Activated T-cell treated with anti-CD3 and anti-CD28 coated beads for 4 hours (primary cell): ENCODE data around the gene SNCB.
"Not testable (repeated sequence)": the region's sequence is repeated elsewhere in the genome, so short reads cannot be mapped to it uniquely, and the experiment has no call there.

Experiments
- DNase-seq: peaks from one replicate; pipeline ENCODE4 v3.0.0-alpha.2; 2020

The SNCB gene

GRCh38 chr5:176621661-176622079, 8.7 kb downstream of the SNCB start:
- DNase-seq, result no peak

GRCh38 chr5:176620333-176620981, 9.9 kb downstream of the SNCB start:
- no peak for DNase-seq

- no peak for DNase-seq
These were observed 10.6 kb downstream of the SNCB start for GRCh38 chr5:176619569-176620332.

- DNase-seq, result peak; percentile 68
These were observed 11.1 kb downstream of the SNCB start for GRCh38 chr5:176619203-176619568.

- DNase-seq, result no peak
These were observed 11.6 kb downstream of the SNCB start for GRCh38 chr5:176618783-176619182.

- DNase-seq, result no peak
These were observed 13.8 kb downstream of the SNCB start for GRCh38 chr5:176616511-176616910.

- no peak for DNase-seq
These were observed 15.4 kb downstream of the SNCB start for GRCh38 chr5:176614805-176615478.

GRCh38 chr5:176612855-176613254, 17.5 kb downstream of the SNCB start:
- DNase-seq, result no peak

- no peak for DNase-seq
These were observed 18.3 kb downstream of the SNCB start for GRCh38 chr5:176612008-176612407.

- DNase-seq, result no peak
These were observed 18.9 kb downstream of the SNCB start for GRCh38 chr5:176611435-176611834.

GRCh38 chr5:176610435-176610773, 19.9 kb downstream of the SNCB start:
- no peak for DNase-seq

- DNase-seq, result peak; percentile 36
These were observed 20.5 kb downstream of the SNCB start, which contains the start of gene GPRIN1 for GRCh38 chr5:176609724-176610434. TSS of gene GPRIN1 (minus strand) at chr5:176610156. CDS start at chr5:176599834, 10,322 bp downstream.

- DNase-seq, result no peak
These were observed 21.2 kb downstream of the SNCB start for GRCh38 chr5:176608937-176609723.

- DNase-seq, result no peak
These were observed 22.1 kb downstream of the SNCB start for GRCh38 chr5:176608142-176608705.

- no peak for DNase-seq
These were observed 23.5 kb downstream of the SNCB start for GRCh38 chr5:176606875-176607274.

- DNase-seq, result no peak
These were observed 24.3 kb downstream of the SNCB start for GRCh38 chr5:176606032-176606431.

- no peak for DNase-seq
These were observed 27.2 kb downstream of the SNCB start for GRCh38 chr5:176603091-176603490.

GRCh38 chr5:176601901-176602482, 28.3 kb downstream of the SNCB start:
- no peak for DNase-seq

GRCh38 chr5:176599749-176600430, 30.4 kb downstream of the SNCB start:
- not testable (repeated sequence) for DNase-seq

GRCh38 chr5:176597417-176598389, 32.6 kb downstream of the SNCB start:
- no peak for DNase-seq
